HG03066 (cell line): ENCODE data around the gene FAM162A.
"Not testable (repeated sequence)": the region's sequence is repeated elsewhere in the genome, so short reads cannot be mapped to it uniquely, and the experiment has no call there.

Experiments
- ATAC-seq: cut with Tn5 transposase; IDR thresholded peaks from one replicate; pipeline ENCODE4 v1.9.1; 2021; ENCODE audit warnings: low read depth; ENCODE audit not compliant: unreplicated experiment

The FAM162A gene

GRCh38 chr3:122383771-122384697, at the start of gene FAM162A:
Gene FAM162A (plus strand): TSS chr3:122384182. CDS start chr3:122384266, 84 bp downstream.
- ATAC-seq = peak; percentile 85

GRCh38 chr3:122342803-122343202, 41.2 kb upstream of the FAM162A start:
- ATAC-seq = no peak

- no peak for ATAC-seq
Measured at GRCh38 chr3:122343654-122344053, 40.3 kb upstream of the FAM162A start.

- ATAC-seq = no peak
Measured at GRCh38 chr3:122349171-122349570, 34.8 kb upstream of the FAM162A start.

- ATAC-seq = no peak
Measured at GRCh38 chr3:122350814-122351418, 33.1 kb upstream of the FAM162A start.

- no peak for ATAC-seq
Measured at GRCh38 chr3:122351612-122352011, 32.4 kb upstream of the FAM162A start.

GRCh38 chr3:122353215-122353614, 30.8 kb upstream of the FAM162A start:
- no peak for ATAC-seq

GRCh38 chr3:122353893-122354401, 30.0 kb upstream of the FAM162A start:
- ATAC-seq = no peak

GRCh38 chr3:122355612-122356011, 28.4 kb upstream of the FAM162A start:
- ATAC-seq = no peak

GRCh38 chr3:122356402-122356801, 27.6 kb upstream of the FAM162A start:
- ATAC-seq = no peak

- no peak for ATAC-seq
Measured at GRCh38 chr3:122357828-122358702, 25.9 kb upstream of the FAM162A start.

- ATAC-seq = no peak
Measured at GRCh38 chr3:122358703-122359032, 25.3 kb upstream of the FAM162A start.

- no peak for ATAC-seq
Measured at GRCh38 chr3:122362026-122362425, 22.0 kb upstream of the FAM162A start.

GRCh38 chr3:122364490-122364889, 19.5 kb upstream of the FAM162A start:
- ATAC-seq = no peak

- no peak for ATAC-seq
Measured at GRCh38 chr3:122365073-122365472, 18.9 kb upstream of the FAM162A start.

GRCh38 chr3:122365582-122366378, 18.2 kb upstream of the FAM162A start:
- ATAC-seq = not testable (repeated sequence)

- no peak for ATAC-seq
Measured at GRCh38 chr3:122366379-122366749, 17.6 kb upstream of the FAM162A start.

- ATAC-seq = no peak
Measured at GRCh38 chr3:122374034-122374433, 9.9 kb upstream of the FAM162A start.

GRCh38 chr3:122377975-122378374, 6.0 kb upstream of the FAM162A start:
- no peak for ATAC-seq
